ENCODE measurements around the gene XRCC3. TPM values are rescaled to one million over a fixed set of nuclear protein-coding genes. Genes with fewer than 3 reads are reported as not detected.

Gene XRCC3
- total and polyA plus RNA-seq, 2 experiments from 2014 or later = 20.4 to 72.9 TPM

- H3K36me3 ChIP-seq (ENCODE audit: insufficient read depth) = no peaks in the 10 kb centered on the region
- H3K27ac ChIP-seq (ENCODE audit: low read depth) = no peak overlapping the region
- H4K20me1 ChIP-seq (replicated peaks; ENCODE audit: insufficient read depth) = peaks cover 10% of the 10 kb centered on the region
- Mint-ChIP-seq H3K27me3 (ENCODE audit: insufficient read depth, low read depth, poor library complexity) (peaks cover 3% of the 10 kb centered on the region), H3K27ac (no peak overlapping the region), H3K36me3 (ENCODE audit: low read depth) (peaks cover 1% of the 10 kb centered on the region; the same call in 1 of the 3 replicates), H3K4me3 (no peak overlapping the region), H3K9me3 (no peaks in the 10 kb centered on the region), H3K4me1 (peaks cover 4% of the 10 kb centered on the region; the same call in 2 of the 3 replicates)
- ATAC-seq (no peak), DNase-seq (ENCODE audit: low spot score) (no peak)
- no peak overlapping the region for H3K4me2 ChIP-seq
- no peaks in the 10 kb centered on the region for H3K4me1 ChIP-seq (ENCODE audit: insufficient read depth)
- H3K79me2 ChIP-seq (replicated peaks; ENCODE audit: insufficient read depth) = peaks cover 60% of the 10 kb centered on the region
- no peak overlapping the region for H3K4me3 ChIP-seq
- TF ChIP-seq REST (IDR thresholded peaks at IDR 0.05; ENCODE audit: unreplicated experiment) (no peak), POLR2AphosphoS5 (IDR thresholded peaks at IDR 0.05; ENCODE audit: low read depth) (no peak), NANOG (IDR thresholded peaks at IDR 0.05; ENCODE audit: borderline replicate concordance) (no peak), ZNF331 (CRISPR knock-in tag; IDR thresholded peaks at IDR 0.05; ENCODE audit: low read depth) (no peak), ZNF114 (CRISPR knock-in tag; IDR thresholded peaks at IDR 0.05) (no peak), EZH2 (IDR thresholded peaks at IDR 0.05; ENCODE audit: low read depth, unreplicated experiment) (no peak), CREB1 (CRISPR knock-in tag; IDR thresholded peaks at IDR 0.05; ENCODE audit: low read depth) (no peak), JUNB (IDR thresholded peaks at IDR 0.05; ENCODE audit: unreplicated experiment) (no peak), STAT1 (IDR thresholded peaks at IDR 0.05; ENCODE audit: unreplicated experiment) (no peak), EZH2phosphoT487 (IDR thresholded peaks at IDR 0.05; ENCODE audit: unreplicated experiment) (no peak)
- TF ChIP-seq, protein P1, sequence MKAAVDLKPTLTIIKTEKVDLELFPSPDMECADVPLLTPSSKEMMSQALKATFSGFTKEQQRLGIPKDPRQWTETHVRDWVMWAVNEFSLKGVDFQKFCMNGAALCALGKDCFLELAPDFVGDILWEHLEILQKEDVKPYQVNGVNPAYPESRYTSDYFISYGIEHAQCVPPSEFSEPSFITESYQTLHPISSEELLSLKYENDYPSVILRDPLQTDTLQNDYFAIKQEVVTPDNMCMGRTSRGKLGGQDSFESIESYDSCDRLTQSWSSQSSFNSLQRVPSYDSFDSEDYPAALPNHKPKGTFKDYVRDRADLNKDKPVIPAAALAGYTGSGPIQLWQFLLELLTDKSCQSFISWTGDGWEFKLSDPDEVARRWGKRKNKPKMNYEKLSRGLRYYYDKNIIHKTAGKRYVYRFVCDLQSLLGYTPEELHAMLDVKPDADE (IDR thresholded peaks at IDR 0.05) = no peak
- TF ChIP-seq, protein P2, sequence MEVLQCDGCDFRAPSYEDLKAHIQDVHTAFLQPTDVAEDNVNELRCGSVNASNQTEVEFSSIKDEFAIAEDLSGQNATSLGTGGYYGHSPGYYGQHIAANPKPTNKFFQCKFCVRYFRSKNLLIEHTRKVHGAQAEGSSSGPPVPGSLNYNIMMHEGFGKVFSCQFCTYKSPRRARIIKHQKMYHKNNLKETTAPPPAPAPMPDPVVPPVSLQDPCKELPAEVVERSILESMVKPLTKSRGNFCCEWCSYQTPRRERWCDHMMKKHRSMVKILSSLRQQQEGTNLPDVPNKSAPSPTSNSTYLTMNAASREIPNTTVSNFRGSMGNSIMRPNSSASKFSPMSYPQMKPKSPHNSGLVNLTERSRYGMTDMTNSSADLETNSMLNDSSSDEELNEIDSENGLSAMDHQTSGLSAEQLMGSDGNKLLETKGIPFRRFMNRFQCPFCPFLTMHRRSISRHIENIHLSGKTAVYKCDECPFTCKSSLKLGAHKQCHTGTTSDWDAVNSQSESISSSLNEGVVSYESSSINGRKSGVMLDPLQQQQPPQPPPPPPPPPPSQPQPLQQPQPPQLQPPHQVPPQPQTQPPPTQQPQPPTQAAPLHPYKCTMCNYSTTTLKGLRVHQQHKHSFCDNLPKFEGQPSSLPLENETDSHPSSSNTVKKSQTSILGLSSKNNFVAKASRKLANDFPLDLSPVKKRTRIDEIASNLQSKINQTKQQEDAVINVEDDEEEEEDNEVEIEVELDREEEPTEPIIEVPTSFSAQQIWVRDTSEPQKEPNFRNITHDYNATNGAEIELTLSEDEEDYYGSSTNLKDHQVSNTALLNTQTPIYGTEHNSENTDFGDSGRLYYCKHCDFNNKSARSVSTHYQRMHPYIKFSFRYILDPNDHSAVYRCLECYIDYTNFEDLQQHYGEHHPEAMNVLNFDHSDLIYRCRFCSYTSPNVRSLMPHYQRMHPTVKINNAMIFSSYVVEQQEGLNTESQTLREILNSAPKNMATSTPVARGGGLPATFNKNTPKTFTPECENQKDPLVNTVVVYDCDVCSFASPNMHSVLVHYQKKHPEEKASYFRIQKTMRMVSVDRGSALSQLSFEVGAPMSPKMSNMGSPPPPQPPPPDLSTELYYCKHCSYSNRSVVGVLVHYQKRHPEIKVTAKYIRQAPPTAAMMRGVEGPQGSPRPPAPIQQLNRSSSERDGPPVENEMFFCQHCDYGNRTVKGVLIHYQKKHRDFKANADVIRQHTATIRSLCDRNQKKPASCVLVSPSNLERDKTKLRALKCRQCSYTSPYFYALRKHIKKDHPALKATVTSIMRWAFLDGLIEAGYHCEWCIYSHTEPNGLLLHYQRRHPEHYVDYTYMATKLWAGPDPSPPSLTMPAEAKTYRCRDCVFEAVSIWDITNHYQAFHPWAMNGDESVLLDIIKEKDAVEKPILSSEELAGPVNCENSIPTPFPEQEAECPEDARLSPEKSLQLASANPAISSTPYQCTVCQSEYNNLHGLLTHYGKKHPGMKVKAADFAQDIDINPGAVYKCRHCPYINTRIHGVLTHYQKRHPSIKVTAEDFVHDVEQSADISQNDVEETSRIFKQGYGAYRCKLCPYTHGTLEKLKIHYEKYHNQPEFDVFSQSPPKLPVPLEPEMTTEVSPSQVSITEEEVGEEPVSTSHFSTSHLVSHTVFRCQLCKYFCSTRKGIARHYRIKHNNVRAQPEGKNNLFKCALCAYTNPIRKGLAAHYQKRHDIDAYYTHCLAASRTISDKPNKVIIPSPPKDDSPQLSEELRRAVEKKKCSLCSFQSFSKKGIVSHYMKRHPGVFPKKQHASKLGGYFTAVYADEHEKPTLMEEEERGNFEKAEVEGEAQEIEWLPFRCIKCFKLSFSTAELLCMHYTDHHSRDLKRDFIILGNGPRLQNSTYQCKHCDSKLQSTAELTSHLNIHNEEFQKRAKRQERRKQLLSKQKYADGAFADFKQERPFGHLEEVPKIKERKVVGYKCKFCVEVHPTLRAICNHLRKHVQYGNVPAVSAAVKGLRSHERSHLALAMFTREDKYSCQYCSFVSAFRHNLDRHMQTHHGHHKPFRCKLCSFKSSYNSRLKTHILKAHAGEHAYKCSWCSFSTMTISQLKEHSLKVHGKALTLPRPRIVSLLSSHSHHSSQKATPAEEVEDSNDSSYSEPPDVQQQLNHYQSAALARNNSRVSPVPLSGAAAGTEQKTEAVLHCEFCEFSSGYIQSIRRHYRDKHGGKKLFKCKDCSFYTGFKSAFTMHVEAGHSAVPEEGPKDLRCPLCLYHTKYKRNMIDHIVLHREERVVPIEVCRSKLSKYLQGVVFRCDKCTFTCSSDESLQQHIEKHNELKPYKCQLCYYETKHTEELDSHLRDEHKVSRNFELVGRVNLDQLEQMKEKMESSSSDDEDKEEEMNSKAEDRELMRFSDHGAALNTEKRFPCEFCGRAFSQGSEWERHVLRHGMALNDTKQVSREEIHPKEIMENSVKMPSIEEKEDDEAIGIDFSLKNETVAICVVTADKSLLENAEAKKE (CRISPR knock-in tag; IDR thresholded peaks at IDR 0.05) = no peak
- TF ChIP-seq, protein P3, sequence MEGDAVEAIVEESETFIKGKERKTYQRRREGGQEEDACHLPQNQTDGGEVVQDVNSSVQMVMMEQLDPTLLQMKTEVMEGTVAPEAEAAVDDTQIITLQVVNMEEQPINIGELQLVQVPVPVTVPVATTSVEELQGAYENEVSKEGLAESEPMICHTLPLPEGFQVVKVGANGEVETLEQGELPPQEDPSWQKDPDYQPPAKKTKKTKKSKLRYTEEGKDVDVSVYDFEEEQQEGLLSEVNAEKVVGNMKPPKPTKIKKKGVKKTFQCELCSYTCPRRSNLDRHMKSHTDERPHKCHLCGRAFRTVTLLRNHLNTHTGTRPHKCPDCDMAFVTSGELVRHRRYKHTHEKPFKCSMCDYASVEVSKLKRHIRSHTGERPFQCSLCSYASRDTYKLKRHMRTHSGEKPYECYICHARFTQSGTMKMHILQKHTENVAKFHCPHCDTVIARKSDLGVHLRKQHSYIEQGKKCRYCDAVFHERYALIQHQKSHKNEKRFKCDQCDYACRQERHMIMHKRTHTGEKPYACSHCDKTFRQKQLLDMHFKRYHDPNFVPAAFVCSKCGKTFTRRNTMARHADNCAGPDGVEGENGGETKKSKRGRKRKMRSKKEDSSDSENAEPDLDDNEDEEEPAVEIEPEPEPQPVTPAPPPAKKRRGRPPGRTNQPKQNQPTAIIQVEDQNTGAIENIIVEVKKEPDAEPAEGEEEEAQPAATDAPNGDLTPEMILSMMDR (conservative IDR thresholded peaks at IDR 0.05; ENCODE audit: low read depth in 2 of 2) = no peak
- no peaks in the 10 kb centered on the region for H3K27me3 ChIP-seq (ENCODE audit: insufficient read depth)
- no peaks in the 10 kb centered on the region for H3F3A ChIP-seq (replicated peaks; ENCODE audit: low read depth)
- no peaks in the 10 kb centered on the region for H3K9me2 ChIP-seq (ENCODE audit: insufficient read depth)
- H2AFZ ChIP-seq = no peak overlapping the region
Observed at GRCh38 chr14:103723748-103724081, 8.5 kb upstream of the XRCC3 start.

All from GM23338 (cell line).